ENCODE measurements around the gene CASK.

- TF ChIP-seq, protein P1, sequence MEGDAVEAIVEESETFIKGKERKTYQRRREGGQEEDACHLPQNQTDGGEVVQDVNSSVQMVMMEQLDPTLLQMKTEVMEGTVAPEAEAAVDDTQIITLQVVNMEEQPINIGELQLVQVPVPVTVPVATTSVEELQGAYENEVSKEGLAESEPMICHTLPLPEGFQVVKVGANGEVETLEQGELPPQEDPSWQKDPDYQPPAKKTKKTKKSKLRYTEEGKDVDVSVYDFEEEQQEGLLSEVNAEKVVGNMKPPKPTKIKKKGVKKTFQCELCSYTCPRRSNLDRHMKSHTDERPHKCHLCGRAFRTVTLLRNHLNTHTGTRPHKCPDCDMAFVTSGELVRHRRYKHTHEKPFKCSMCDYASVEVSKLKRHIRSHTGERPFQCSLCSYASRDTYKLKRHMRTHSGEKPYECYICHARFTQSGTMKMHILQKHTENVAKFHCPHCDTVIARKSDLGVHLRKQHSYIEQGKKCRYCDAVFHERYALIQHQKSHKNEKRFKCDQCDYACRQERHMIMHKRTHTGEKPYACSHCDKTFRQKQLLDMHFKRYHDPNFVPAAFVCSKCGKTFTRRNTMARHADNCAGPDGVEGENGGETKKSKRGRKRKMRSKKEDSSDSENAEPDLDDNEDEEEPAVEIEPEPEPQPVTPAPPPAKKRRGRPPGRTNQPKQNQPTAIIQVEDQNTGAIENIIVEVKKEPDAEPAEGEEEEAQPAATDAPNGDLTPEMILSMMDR (IDR thresholded peaks at IDR 0.05) = no peak
- no peak for TF ChIP-seq POLR2A (IDR thresholded peaks at IDR 0.05)
Measured at GRCh38 chrX:41779030-41779564, 144.3 kb downstream of the CASK start.
